ENCODE results near the gene APMAP. TPM values are rescaled to one million over a fixed set of nuclear protein-coding genes. Genes with fewer than 3 reads are reported as not detected.

The APMAP gene
- total and polyA plus RNA-seq, 4 donors = 40.8 to 87.0 (median 62.9) TPM

GRCh38 chr20:25037288-25038102 is 44.9 kb upstream of the APMAP start:
- H3K4me3 ChIP-seq = no peak overlapping the region
- DNase-seq (no peak), ATAC-seq (ENCODE audit: insufficient read depth, low FRiP score) (no peak)
- H3K4me1 ChIP-seq (ENCODE audit: control insufficient read depth in 5 of 5, insufficient read depth in 5 of 5, low read length in 5 of 5) = peaks cover 30 to 58% (median 44%) of the 10 kb centered on the region in 5 donors
- H3K36me3 ChIP-seq (ENCODE audit: control insufficient read depth in 4 of 4, insufficient read depth in 4 of 4, low read length in 4 of 4) = peaks cover 0 to 3% (median 0%) of the 10 kb centered on the region in 4 donors
- H3K9ac ChIP-seq (ENCODE audit: insufficient read depth in 1 of 2, low read length in 2 of 2) = no peak overlapping the region
- H3K9me3 ChIP-seq (ENCODE audit: control insufficient read depth in 4 of 4, insufficient read depth in 3 of 4, low read length in 3 of 4) = no peaks in the 10 kb centered on the region
- no peaks in the 10 kb centered on the region for H3K27me3 ChIP-seq (ENCODE audit: control insufficient read depth in 3 of 3, insufficient read depth in 3 of 3, low read length in 2 of 3)
- peak overlapping the region; percentile 58 to 68 for H3K27ac ChIP-seq (ENCODE audit: low read depth in 1 of 2, low read length in 1 of 2)
- 71 to 75% methylated on average over 15 of the region's 15 CpGs for WGBS, 2 donors
- no peak for TF ChIP-seq CTCF (IDR thresholded peaks at IDR 0.05; ENCODE audit: control extremely low read depth, extremely low read depth)

- H3K36me3 ChIP-seq (ENCODE audit: control insufficient read depth in 4 of 4, insufficient read depth in 4 of 4, low read length in 4 of 4) = peaks cover 0 to 3% (median 0%) of the 10 kb centered on the region in 4 donors
- 18 to 31% methylated on average over 7 of the region's 7 CpGs for WGBS, 2 donors
- no peaks in the 10 kb centered on the region for H3K9me3 ChIP-seq (ENCODE audit: control insufficient read depth in 4 of 4, insufficient read depth in 3 of 4, low read length in 3 of 4)
- ATAC-seq (ENCODE audit: insufficient read depth, low FRiP score) (no peak), DNase-seq (peak in 1 of 3 donors; percentile 31)
- no peak overlapping the region for H3K4me3 ChIP-seq
- H3K27ac ChIP-seq (ENCODE audit: low read depth in 1 of 2, low read length in 1 of 2) = peak overlapping the region; percentile 26 to 47
- peak overlapping the region in 1 of 2 donors; percentile 3 for H3K9ac ChIP-seq (ENCODE audit: insufficient read depth in 1 of 2, low read length in 2 of 2)
- no peaks in the 10 kb centered on the region for H3K27me3 ChIP-seq (ENCODE audit: control insufficient read depth in 3 of 3, insufficient read depth in 3 of 3, low read length in 2 of 3)
- H3K4me1 ChIP-seq (ENCODE audit: control insufficient read depth in 5 of 5, insufficient read depth in 5 of 5, low read length in 5 of 5) = peaks cover 31 to 58% (median 36%) of the 10 kb centered on the region in 5 donors
- TF ChIP-seq CTCF (IDR thresholded peaks at IDR 0.05; ENCODE audit: control extremely low read depth, extremely low read depth) = no peak
These were observed 43.9 kb upstream of the APMAP start for GRCh38 chr20:25036331-25036936.

- TF ChIP-seq CTCF (IDR thresholded peaks at IDR 0.05; ENCODE audit: control extremely low read depth, extremely low read depth) = no peak
- H3K4me1 ChIP-seq (ENCODE audit: control insufficient read depth in 5 of 5, insufficient read depth in 5 of 5, low read length in 5 of 5) = peaks cover 31 to 58% (median 36%) of the 10 kb centered on the region in 5 donors
These were observed 43.4 kb upstream of the APMAP start for GRCh38 chr20:25035921-25036320.

More at GRCh38 chr20:25035921-25036320, 43.4 kb upstream of the APMAP start:
- H3K9me3 ChIP-seq (ENCODE audit: control insufficient read depth in 4 of 4, insufficient read depth in 3 of 4, low read length in 3 of 4) = no peaks in the 10 kb centered on the region
- DNase-seq (no peak), ATAC-seq (ENCODE audit: insufficient read depth, low FRiP score) (no peak)
- H3K27ac ChIP-seq (ENCODE audit: low read depth in 1 of 2, low read length in 1 of 2) = peak overlapping the region; percentile 26 to 47
- no peak overlapping the region for H3K9ac ChIP-seq (ENCODE audit: insufficient read depth in 1 of 2, low read length in 2 of 2)
- H3K36me3 ChIP-seq (ENCODE audit: control insufficient read depth in 4 of 4, insufficient read depth in 4 of 4, low read length in 4 of 4) = peaks cover 0 to 3% (median 0%) of the 10 kb centered on the region in 4 donors
- no peaks in the 10 kb centered on the region for H3K27me3 ChIP-seq (ENCODE audit: control insufficient read depth in 3 of 3, insufficient read depth in 3 of 3, low read length in 2 of 3)
- 18 to 31% methylated on average over 4 of the region's 4 CpGs for WGBS, 2 donors
- H3K4me3 ChIP-seq = no peak overlapping the region

Measured in lung (tissue), 12 donors.